HCT116 (cell line): ENCODE data around the gene SGCA. TPM values are rescaled to one million over a fixed set of nuclear protein-coding genes. Genes with fewer than 3 reads are reported as not detected.

Experiments used
- ATAC-seq: fragments of 200-7000 bp; cut with Tn5 transposase; 2 replicates; pipeline ENCODE4 v1.9.1; 2020; ENCODE audit warnings: mild to moderate bottlenecking, moderate library complexity
- BruUV-seq: library from RNA; stranded (reverse); fragments of 400-500 nt; replicated peaks from 2 replicates; lab custom pipeline; 2021; lab: Mats Ljungman, UMichigan
- CTCF ChIA-PET: fragments of 300-600 bp; sonication (Branson Sonifier 250); formaldehyde crosslinking; loops from one replicate; lab custom pipeline; 2021; ENCODE audit warnings: antibody characterized with exemption; lab: Charles Lee
- POLR2A ChIA-PET: fragments of 300-600, 350-600 bp; sonication (Branson Sonifier 250); formaldehyde crosslinking; loops from one replicate; lab custom pipeline; 2021; ENCODE audit warnings: antibody characterized with exemption; lab: Charles Lee
- RAD21 ChIA-PET, 2 experiments: fragments of 300-600 bp; sonication (Branson Sonifier 250); formaldehyde crosslinking; loops; one replicate each; lab custom pipeline; 2023; ENCODE audit warnings: low total read pairs in 2 of 2; ENCODE audit not compliant: uncharacterized antibody in 2 of 2, unreplicated experiment in 2 of 2, low non-redundant PET in 1 of 2; lab: Charles Lee
- DNase-seq: peaks from one replicate; pipeline ENCODE4 v3.0.0-alpha.2; 2010; ENCODE audit warnings: low read depth, low spot score
- H2AFZ ChIP-seq: fragments of 200-600 bp; shearing (Covaris generic), sonication (generic); 2 replicates; pipeline ENCODE4 v1.6.1; 2017; ENCODE audit warnings: low read depth, mixed run types, mixed read lengths, antibody characterized with exemption, low read length; ENCODE audit not compliant: poor library complexity, severe bottlenecking
- H3K27ac ChIP-seq: 2 replicates; pipeline ENCODE4 v1.5.1; 2012; ENCODE audit warnings: low read depth, low read length
- H3K27me3 ChIP-seq: fragments of 200-600 bp; sonication (generic); 2 replicates; pipeline ENCODE4 v1.6.1; 2016; ENCODE audit warnings: mixed run types, low read length, mixed read lengths; ENCODE audit not compliant: insufficient read depth
- H3K36me3 ChIP-seq, 2 experiments: fragments of 200-500 bp in 1 of 2; fragments of 200-600 bp in 1 of 2; sonication (Bioruptor generic) in 1 of 2; sonication (generic) in 1 of 2; 2 replicates each; pipeline versions ENCODE4 v1.5.1 to v1.6.1; 2014 to 2016; ENCODE audit warnings: low read length in 2 of 2, inconsistent platforms in 1 of 2, mixed read lengths in 1 of 2, mixed run types in 1 of 2; ENCODE audit not compliant: insufficient read depth in 2 of 2, control insufficient read depth in 1 of 2
- H3K4me1 ChIP-seq, 2 experiments: fragments of 200-600 bp in 1 of 2; sonication (generic) in 1 of 2; 2 replicates each; pipeline versions ENCODE4 v1.5.1 to v1.6.1; 2012 to 2017; ENCODE audit warnings: low read length in 2 of 2, inconsistent platforms in 1 of 2, mild to moderate bottlenecking in 1 of 2, mixed read lengths in 1 of 2, mixed run types in 1 of 2, moderate library complexity in 1 of 2; ENCODE audit not compliant: insufficient read depth in 2 of 2, control insufficient read depth in 1 of 2
- H3K4me2 ChIP-seq: fragments of 200-600 bp; sonication (generic); 2 replicates; pipeline ENCODE4 v1.6.1; 2017; ENCODE audit warnings: mixed run types, low read length, mixed read lengths
- H3K4me3 ChIP-seq, 2 experiments: fragments of 200-600 bp in 1 of 2; sonication (generic) in 1 of 2; replicated peaks in 1 of 2; 2 replicates each; pipeline ENCODE4 v1.5.1; 2011 to 2016; ENCODE audit warnings: low read length in 2 of 2, control low read depth in 1 of 2, low read depth in 1 of 2, mild to moderate bottlenecking in 1 of 2, mixed read lengths in 1 of 2, mixed run types in 1 of 2
- H3K79me2 ChIP-seq: fragments of 200-600 bp; sonication (generic); 2 replicates; pipeline ENCODE4 v1.6.1; 2017; ENCODE audit warnings: mild to moderate bottlenecking, mixed run types, low read length, moderate library complexity, mixed read lengths; ENCODE audit not compliant: insufficient read depth
- H3K9ac ChIP-seq: fragments of 200-600 bp; sonication (generic); 2 replicates; pipeline ENCODE4 v1.6.1; 2016; ENCODE audit warnings: low read length, mixed read lengths
- H3K9me2 ChIP-seq: fragments of 200-600 bp; sonication (generic), shearing (Covaris generic); 2 replicates; pipeline ENCODE4 v1.6.1; 2017; ENCODE audit warnings: mixed run types, mild to moderate bottlenecking, moderate library complexity; ENCODE audit not compliant: insufficient read depth
- H3K9me3 ChIP-seq, 2 experiments: fragments of 200-500 bp in 1 of 2; fragments of 200-600 bp in 1 of 2; sonication (Bioruptor generic) in 1 of 2; sonication (generic) in 1 of 2; 2 replicates each; pipeline ENCODE4 v1.6.1; 2014 to 2017; ENCODE audit warnings: low read length in 2 of 2, mixed read lengths in 2 of 2, inconsistent platforms in 1 of 2, low read depth in 1 of 2, mild to moderate bottlenecking in 1 of 2, mixed run types in 1 of 2, moderate library complexity in 1 of 2; ENCODE audit not compliant: control insufficient read depth in 1 of 2, insufficient read depth in 1 of 2
- H4K20me1 ChIP-seq: fragments of 200-600 bp; sonication (generic), shearing (Covaris generic); 2 replicates; pipeline ENCODE4 v1.6.1; 2017; ENCODE audit warnings: mixed run types, mild to moderate bottlenecking, moderate library complexity; ENCODE audit not compliant: insufficient read depth
- CEBPB ChIP-seq: IDR thresholded peaks from 2 replicates; pipeline ENCODE4 v1.6.1; 2012; ENCODE audit warnings: low read depth
- EZH2 ChIP-seq: fragments of 200-600 bp; sonication (generic); IDR thresholded peaks from 2 replicates; pipeline ENCODE4 v1.6.1; 2017; ENCODE audit warnings: antibody characterized with exemption, mixed run types
- SP1 ChIP-seq: IDR thresholded peaks from 2 replicates; pipeline ENCODE4 v1.6.1; 2012; ENCODE audit warnings: low read depth
- YY1 ChIP-seq: IDR thresholded peaks from 2 replicates; pipeline ENCODE4 v1.6.1; 2011; ENCODE audit warnings: low read length, low read depth, moderate library complexity, mild to moderate bottlenecking; ENCODE audit not compliant: insufficient replicate concordance; ENCODE audit errors: extremely low read depth
- intact Hi-C: fragments of 100-400 bp; cut with micrococcal nuclease; formaldehyde crosslinking; loops from 2 replicates; pipeline ENCODE4 v1.10.0; 2022
- total RNA-seq: library from RNA; stranded (reverse); gene quantifications from one replicate; pipeline ENCODE4 v1.2.1, GENCODE V29; 2021; ENCODE audit not compliant: unreplicated experiment
- TF ChIP-seq, protein P1 (sequence below): IDR thresholded peaks from 2 replicates; pipeline ENCODE4 v1.6.1; 2012
- TF ChIP-seq, protein P2 (sequence below): IDR thresholded peaks from 2 replicates; pipeline ENCODE4 v1.6.1; 2012

Gene SGCA
- total RNA-seq, 1 experiment from 2014 or later = 0.37 TPM

DNA sequence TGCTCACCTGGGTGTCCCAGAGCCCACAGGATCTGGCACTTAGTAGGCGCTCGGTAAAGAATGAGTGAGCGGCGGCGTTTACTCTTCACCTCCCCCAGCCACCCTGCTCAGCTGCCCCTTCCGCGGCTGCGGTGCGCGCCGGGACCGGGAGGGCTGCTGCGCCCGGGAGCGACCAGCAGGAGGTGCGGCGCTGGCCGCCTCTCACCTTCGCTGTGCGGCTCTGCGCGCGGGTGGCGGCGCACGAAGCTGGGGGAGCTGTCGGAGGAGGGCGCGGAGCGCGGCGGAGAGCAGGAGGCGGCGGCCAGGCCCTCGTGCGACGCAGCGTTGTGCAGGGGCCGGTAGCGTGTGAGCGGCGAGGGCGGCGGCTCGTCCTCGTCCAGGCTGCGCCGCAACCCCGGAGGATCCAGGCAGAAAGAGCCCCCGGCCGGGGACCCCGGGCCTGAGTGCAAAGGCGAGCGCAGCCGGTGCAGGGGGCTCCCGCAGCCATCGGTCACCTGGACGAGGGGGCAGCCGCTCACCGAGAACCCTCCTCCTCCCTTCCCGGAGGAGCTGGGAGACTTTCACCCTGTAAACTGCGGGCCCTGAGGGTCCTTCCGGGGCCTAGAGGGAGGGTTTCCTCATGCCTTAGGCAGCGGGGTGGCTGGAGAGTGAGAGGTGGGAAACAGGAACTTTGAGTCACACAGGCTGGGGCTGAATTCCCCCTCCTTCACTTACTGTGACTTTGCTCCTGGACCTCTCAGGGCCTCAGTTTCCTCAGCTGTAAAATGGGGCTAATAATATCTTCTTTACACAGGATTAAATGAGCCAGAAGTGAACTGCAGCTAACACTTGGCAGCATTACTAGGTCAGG lies 48.4 kb upstream of the SGCA start (continued):
- TF ChIP-seq, protein P1, sequence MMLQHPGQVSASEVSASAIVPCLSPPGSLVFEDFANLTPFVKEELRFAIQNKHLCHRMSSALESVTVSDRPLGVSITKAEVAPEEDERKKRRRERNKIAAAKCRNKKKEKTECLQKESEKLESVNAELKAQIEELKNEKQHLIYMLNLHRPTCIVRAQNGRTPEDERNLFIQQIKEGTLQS = no peak
- TF ChIP-seq YY1 = no peak
- no peak for TF ChIP-seq EZH2
- TF ChIP-seq SP1 = no peak
- TF ChIP-seq, protein P2, sequence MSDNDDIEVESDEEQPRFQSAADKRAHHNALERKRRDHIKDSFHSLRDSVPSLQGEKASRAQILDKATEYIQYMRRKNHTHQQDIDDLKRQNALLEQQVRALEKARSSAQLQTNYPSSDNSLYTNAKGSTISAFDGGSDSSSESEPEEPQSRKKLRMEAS = no peak; the same call in none of the 2 replicates

DNA sequence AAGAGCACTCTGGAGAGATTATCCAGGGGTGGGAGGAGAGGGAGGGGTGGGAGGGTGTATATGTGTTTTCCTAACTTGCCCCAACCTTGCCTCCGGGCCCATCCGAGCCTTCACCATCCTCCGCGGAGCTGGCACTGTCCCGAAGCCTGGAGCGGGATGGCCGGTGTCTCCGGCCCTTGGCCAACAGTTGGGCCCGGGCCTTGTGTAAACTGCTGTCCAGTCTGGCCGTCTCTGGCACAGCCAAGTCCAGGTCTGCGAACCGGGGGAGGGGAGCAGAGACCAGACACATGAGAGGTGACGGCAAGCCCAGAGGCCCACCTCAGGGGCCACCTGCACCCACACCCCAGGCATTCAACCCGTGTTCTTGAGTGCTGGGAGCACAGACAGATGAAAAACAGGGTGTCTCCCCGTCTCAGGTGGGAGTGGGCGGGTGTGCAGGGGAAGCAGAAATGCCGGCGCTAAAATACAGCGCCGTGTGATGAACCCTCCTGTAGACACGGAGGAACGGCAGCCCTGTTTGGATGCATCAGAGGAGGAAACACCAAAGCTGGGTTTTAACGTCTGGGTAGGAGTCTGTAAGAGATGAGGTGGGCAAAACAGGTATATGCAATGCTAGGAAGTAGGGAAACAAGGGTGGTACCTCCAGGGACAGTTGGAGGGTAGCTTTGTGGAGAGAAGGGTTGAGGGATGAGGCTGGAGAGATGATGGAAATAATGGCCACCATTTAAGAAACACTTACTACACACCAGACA lies 47.6 kb upstream of the SGCA start:
- no TSS peak for BruUV-seq
- Histone ChIP-seq H2AFZ (no peak overlapping the region), H3K9ac (no peak overlapping the region), H3K4me3 (no peak overlapping the region), H3K36me3 (no peaks in the 10 kb centered on the region), H3K9me3 (no peaks in the 10 kb centered on the region), H3K4me1 (peaks cover 7 to 25% of the 10 kb centered on the region in 2 experiments; a peak in 3 of 4 replicates), H3K9me2 (no peaks in the 10 kb centered on the region), H3K27ac (no peak overlapping the region), H3K79me2 (no peaks in the 10 kb centered on the region), H3K4me2 (no peak overlapping the region), H4K20me1 (no peaks in the 10 kb centered on the region), H3K27me3 (peaks cover 6% of the 10 kb centered on the region; the same call in 1 of the 2 replicates)
- ChIA-PET POLR2A (no interaction called here), CTCF (interaction anchor here (1.4 to 6.8 kb wide), 4 partner anchors 25 to 60 kb away, joined by 8 to 55 read pairs (median 12); partner anchors contain the start of gene PDK2), RAD21 (no interaction called here)
- intact Hi-C loops = no loop called here
- DNase-seq = no peak
- no peak for ATAC-seq
- no peak for TF ChIP-seq CEBPB
